OCI-LY7 (cell line): ENCODE measurements around the gene NUP62. TPM values are rescaled to one million over a fixed set of nuclear protein-coding genes. Genes with fewer than 3 reads are reported as not detected.

Source experiments
- BruUV-seq: library from RNA; stranded (reverse); fragments of 400-500 nt; replicated peaks from 2 replicates; lab custom pipeline; 2021; lab: Mats Ljungman, UMichigan
- CTCF ChIA-PET: fragments of 300-600 bp; sonication (Branson Sonifier 250); formaldehyde crosslinking; loops from one replicate; lab custom pipeline; 2022; ENCODE audit warnings: antibody characterized with exemption; ENCODE audit not compliant: unreplicated experiment; lab: Charles Lee
- POLR2A ChIA-PET: fragments of 300-600 bp; sonication (Branson Sonifier 250); formaldehyde crosslinking; loops from one replicate; lab custom pipeline; 2022; ENCODE audit warnings: antibody characterized with exemption; lab: Charles Lee
- DNase-seq: peaks from one replicate; pipeline ENCODE4 v3.0.0-alpha.2; 2015; ENCODE audit warnings: low spot score
- H2AFZ ChIP-seq: fragments of 200-600 bp; sonication (generic), shearing (Covaris generic); 2 replicates; pipeline ENCODE4 v1.6.1; 2014; ENCODE audit warnings: mild to moderate bottlenecking, antibody characterized with exemption, low read length, moderate library complexity
- H3K27ac ChIP-seq: fragments of 200-600 bp; sonication (generic); 2 replicates; pipeline ENCODE4 v1.5.1; 2014; ENCODE audit warnings: mixed run types, low read depth, mild to moderate bottlenecking, moderate library complexity, low read length, inconsistent platforms; ENCODE audit not compliant: poor library complexity, severe bottlenecking
- H3K36me3 ChIP-seq: fragments of 200-600 bp; sonication (generic); 2 replicates; pipeline ENCODE4 v1.6.1; 2014; ENCODE audit warnings: mild to moderate bottlenecking, antibody characterized with exemption, low read length, moderate library complexity, mixed read lengths; ENCODE audit not compliant: insufficient read depth
- H3K4me1 ChIP-seq: fragments of 200-600 bp; sonication (generic); 2 replicates; pipeline ENCODE4 v1.5.1; 2014; ENCODE audit warnings: mild to moderate bottlenecking, low read length; ENCODE audit not compliant: insufficient read depth, poor library complexity, severe bottlenecking
- H3K4me2 ChIP-seq: fragments of 200-600 bp; sonication (generic); 2 replicates; pipeline ENCODE4 v1.6.1; 2014; ENCODE audit warnings: mild to moderate bottlenecking, low read length
- H3K4me3 ChIP-seq: fragments of 200-600 bp; sonication (generic); 2 replicates; pipeline ENCODE4 v1.5.1; 2014; ENCODE audit warnings: mild to moderate bottlenecking, low read depth, low read length; ENCODE audit not compliant: poor library complexity, severe bottlenecking
- H3K79me2 ChIP-seq: fragments of 200-600 bp; sonication (generic); 2 replicates; pipeline ENCODE4 v1.6.1; 2016; ENCODE audit warnings: low read depth, mild to moderate bottlenecking, low read length, moderate library complexity, mixed read lengths; ENCODE audit not compliant: insufficient read depth
- H3K9me2 ChIP-seq: fragments of 200-600 bp; sonication (generic); 2 replicates; pipeline ENCODE4 v1.6.1; 2016; ENCODE audit warnings: mild to moderate bottlenecking, low read length, mixed read lengths; ENCODE audit not compliant: insufficient read depth
- H3K9me3 ChIP-seq: fragments of 200-600 bp; sonication (generic); 2 replicates; pipeline ENCODE4 v1.6.1; 2014; ENCODE audit warnings: mild to moderate bottlenecking, mixed run types, low read length, mixed read lengths
- H4K20me1 ChIP-seq: fragments of 200-600 bp; sonication (generic); 2 replicates; pipeline ENCODE4 v1.6.1; 2014; ENCODE audit warnings: mild to moderate bottlenecking, antibody characterized with exemption, low read length, moderate library complexity, mixed read lengths; ENCODE audit not compliant: insufficient read depth
- CTCF ChIP-seq: fragments of 200-600 bp; sonication (generic); conservative IDR thresholded peaks from 2 replicates; pipeline ENCODE4 v1.5.1; 2014; ENCODE audit warnings: mild to moderate bottlenecking, antibody characterized with exemption, low read length, moderate library complexity, mixed read lengths
- EZH2phosphoT487 ChIP-seq: fragments of 200-600 bp; sonication (generic); IDR thresholded peaks from 2 replicates; pipeline ENCODE4 v1.6.1; 2018; ENCODE audit warnings: low read depth, borderline replicate concordance, mild to moderate bottlenecking, mixed run types, antibody characterized with exemption, low read length, moderate library complexity, mixed read lengths
- intact Hi-C: fragments of 100-400 bp; cut with micrococcal nuclease; formaldehyde crosslinking; loops from one replicate; pipeline ENCODE4 v1.10.0; 2022; ENCODE audit not compliant: unreplicated experiment
- total RNA-seq, 2 experiments: library from RNA; depleted of rRNA in 1 of 2; stranded (reverse); fragments of >200 nt in 1 of 2; shearing (Covaris generic) in 1 of 2; gene quantifications; 2 replicates each; pipeline ENCODE4 v1.2.3, GENCODE V29; 2014 to 2022

The NUP62 gene
- total RNA-seq, 2 experiments from 2014 or later = 75.6 to 76.3 TPM

GRCh38 chr19:49877020-49877878, 52.1 kb downstream of the NUP62 start, which contains the start of the genes AKT1S1 and TBC1D17:
Gene AKT1S1 (minus strand): TSS chr19:49877355. CDS start chr19:49873295, 4,060 bp downstream.
Gene TBC1D17 (plus strand): TSS chr19:49877702. CDS start chr19:49877724, 22 bp downstream.
- peaks cover 13% of the 10 kb centered on the region; the same call in 1 of the 2 replicates for H3K79me2 ChIP-seq
- no peak for TF ChIP-seq EZH2phosphoT487
- no peak for TF ChIP-seq CTCF
- DNase-seq = peak; percentile 100
- peak within 1 kb of the TSS; percentile 80 for H3K27ac ChIP-seq
- no TSS peak for BruUV-seq
- no peaks in the 10 kb centered on the region for H4K20me1 ChIP-seq
- ChIA-PET CTCF (interaction anchor here (0.7 kb wide), 1 partner anchor 12 kb away, joined by 3 read pairs; no protein-coding TSS in a partner anchor), POLR2A (interaction anchor here (0.6 to 1.4 kb wide), 3 partner anchors 18 to 51 kb away, joined by 3 to 6 read pairs (median 3); no protein-coding TSS in a partner anchor)
- peaks cover 13% of the 10 kb centered on the region for H3K36me3 ChIP-seq
- peak within 1 kb of the TSS; percentile 98 for H3K4me2 ChIP-seq
- peak within 1 kb of the TSS; percentile 90 for H3K4me3 ChIP-seq
- no peaks in the 10 kb centered on the region for H3K9me2 ChIP-seq
- intact Hi-C loops = loop anchor here (1.0 to 5.0 kb wide), 4 partner anchors 47 to 285 kb away; partner anchors contain the start of genes ATF5, FUZ, NUP62 and PRR12
- no peaks in the 10 kb centered on the region for H3K9me3 ChIP-seq
- H2AFZ ChIP-seq = peak within 1 kb of the TSS; percentile 84
- H3K4me1 ChIP-seq = peaks cover 28% of the 10 kb centered on the region

DNA sequence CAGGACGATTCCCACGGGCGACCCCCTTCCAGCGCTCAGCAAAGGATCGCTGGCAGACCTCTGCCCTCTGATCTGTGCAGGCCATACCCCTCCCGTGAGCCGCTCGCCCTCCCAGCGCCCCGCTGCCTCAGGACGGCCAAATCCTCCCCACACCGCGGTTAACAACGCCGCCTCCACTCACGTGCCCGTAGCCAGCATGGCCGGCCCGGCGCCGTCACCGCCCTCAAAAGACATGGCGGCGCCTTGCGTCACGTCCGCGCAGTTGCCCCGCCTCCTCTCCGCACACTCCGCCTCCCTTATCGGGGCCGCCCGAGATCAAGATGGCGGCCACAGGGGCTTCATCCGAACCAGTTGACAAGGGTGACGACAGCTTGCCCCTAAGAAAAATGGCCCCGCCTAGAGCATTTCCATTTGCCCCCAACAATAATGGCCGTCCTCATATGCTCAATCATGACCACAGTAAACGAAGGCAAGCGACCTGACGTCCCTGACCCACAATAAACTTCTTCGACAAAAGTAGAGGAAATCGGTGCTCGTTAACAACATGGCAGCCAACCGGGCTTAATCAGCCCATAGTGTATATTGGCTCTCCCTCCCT, 52.8 kb downstream of the NUP62 start:
- peak overlapping the region; percentile 90 for H3K4me3 ChIP-seq
- peak; percentile 99 for DNase-seq
- peaks cover 28% of the 10 kb centered on the region for H3K4me1 ChIP-seq
- H3K27ac ChIP-seq = peak overlapping the region; percentile 80
- ChIA-PET POLR2A (interaction anchor here (0.5 to 1.4 kb wide), 4 partner anchors 9 to 52 kb away, joined by 3 read pairs; no protein-coding TSS in a partner anchor), CTCF (no interaction called here)
- H3K4me2 ChIP-seq = peak overlapping the region; percentile 98
- H4K20me1 ChIP-seq = no peaks in the 10 kb centered on the region
- TF ChIP-seq EZH2phosphoT487 = no peak
- no peak for TF ChIP-seq CTCF
- no peaks in the 10 kb centered on the region for H3K9me3 ChIP-seq
- H3K9me2 ChIP-seq = no peaks in the 10 kb centered on the region
- BruUV-seq = no TSS peak
- H3K36me3 ChIP-seq = peaks cover 13% of the 10 kb centered on the region; the same call in 1 of the 2 replicates
- intact Hi-C loops = loop anchor here (1.0 to 5.0 kb wide), 4 partner anchors 48 to 284 kb away; partner anchors contain the start of genes ATF5, FUZ, NUP62 and PRR12
- H3K79me2 ChIP-seq = peaks cover 13% of the 10 kb centered on the region; the same call in 1 of the 2 replicates
- peak overlapping the region; percentile 84 for H2AFZ ChIP-seq
